HepG2 (cell line): ENCODE results near the gene CNPY1. TPM values are rescaled to one million over a fixed set of nuclear protein-coding genes. Genes with fewer than 3 reads are reported as not detected.

Experiments used
- ATAC-seq: fragments of 200-7000 bp; cut with Tn5 transposase; 3 replicates; pipeline ENCODE4 v1.9.1; 2020; ENCODE audit warnings: mild to moderate bottlenecking, moderate library complexity
- BruUV-seq: library from RNA; stranded (reverse); fragments of 400-500 nt; replicated peaks from 2 replicates; lab custom pipeline; 2021; lab: Mats Ljungman, UMichigan
- CTCF ChIA-PET: fragments of 300-600 bp; formaldehyde crosslinking; extraction: SDS; loops from one replicate; lab custom pipeline; 2021; ENCODE audit warnings: low total read pairs, inconsistent platforms, low intra/inter-chr PET ratio; lab: Yijun Ruan, JAX
- POLR2A ChIA-PET: fragments of 350-600 bp; sonication (Branson Sonifier 250); formaldehyde crosslinking; loops from one replicate; lab custom pipeline; 2020; ENCODE audit warnings: antibody characterized with exemption, inconsistent platforms; lab: Yijun Ruan, JAX
- DNase-seq: peaks from one replicate; pipeline ENCODE4 v3.0.0-alpha.2; 2015; ENCODE audit warnings: low spot score
- FAIRE-seq: peaks from 3 replicates; lab custom pipeline; 2011; peaks lifted over from hg19 to GRCh38; lab: Jason Lieb, UNC
- H2AFZ ChIP-seq: one replicate; pipeline ENCODE4 v1.6.1; 2011; ENCODE audit warnings: low read length, inconsistent platforms
- H3K27ac ChIP-seq: fragments of 300-600 bp; 3 replicates; pipeline ENCODE4 v1.8.0; 2011; ENCODE audit warnings: mixed run types, mild to moderate bottlenecking, mixed read lengths, low read length, inconsistent platforms; ENCODE audit not compliant: insufficient read depth; ENCODE audit errors: extremely low read length
- H3K27me3 ChIP-seq, 2 experiments: fragments of 200-600 bp in 1 of 2; 2 replicates in 1 of 2; 3 replicates in 1 of 2; pipeline versions ENCODE4 v1.6.0 to v1.8.0; 2011; ENCODE audit warnings: low read length in 2 of 2, mild to moderate bottlenecking in 2 of 2, moderate library complexity in 2 of 2, inconsistent platforms in 1 of 2; ENCODE audit not compliant: insufficient read depth in 2 of 2, control insufficient read depth in 1 of 2
- H3K36me3 ChIP-seq, 2 experiments: fragments of 200-600 bp in 1 of 2; replicated peaks in 1 of 2; 2 replicates in 1 of 2; 3 replicates in 1 of 2; pipeline versions ENCODE4 v1.5.1 to v1.8.0; 2011; ENCODE audit warnings: low read length in 2 of 2, inconsistent platforms in 1 of 2; ENCODE audit not compliant: insufficient read depth in 2 of 2, control insufficient read depth in 1 of 2
- H3K4me1 ChIP-seq: 2 replicates; pipeline ENCODE4 v1.5.1; 2012; ENCODE audit warnings: low read length, inconsistent platforms; ENCODE audit not compliant: insufficient read depth
- H3K4me2 ChIP-seq: 2 replicates; pipeline ENCODE4 v1.6.0; 2011; ENCODE audit warnings: low read depth, low read length, inconsistent platforms
- H3K4me3 ChIP-seq, 3 experiments: fragments of 200-600 bp in 1 of 3; sonication (generic), shearing (Covaris generic) in 1 of 3; replicated peaks in 1 of 3; 2 replicates each; pipeline ENCODE4 v1.5.1; 2011 to 2016; ENCODE audit warnings: low read length in 3 of 3, inconsistent platforms in 2 of 3, low read depth in 2 of 3, mild to moderate bottlenecking in 2 of 3, control low read depth in 1 of 3, mixed read lengths in 1 of 3; ENCODE audit not compliant: insufficient read depth in 1 of 3
- H3K79me2 ChIP-seq: one replicate; pipeline ENCODE4 v1.6.1; 2011; ENCODE audit warnings: low read length, inconsistent platforms; ENCODE audit not compliant: insufficient read depth
- H3K9ac ChIP-seq: 2 replicates; pipeline ENCODE4 v1.6.0; 2011; ENCODE audit warnings: mild to moderate bottlenecking, low read depth, low read length, inconsistent platforms; ENCODE audit not compliant: insufficient read depth
- H3K9me3 ChIP-seq: 2 replicates; pipeline ENCODE4 v1.5.1; 2012; ENCODE audit warnings: mild to moderate bottlenecking, low read length
- H4K20me1 ChIP-seq: 2 replicates; pipeline ENCODE4 v1.6.0; 2011; ENCODE audit warnings: inconsistent platforms, mild to moderate bottlenecking, low read length, moderate library complexity; ENCODE audit not compliant: insufficient read depth
- CBX1 ChIP-seq: IDR thresholded peaks from one replicate; pipeline ENCODE4 v1.6.1; 2016; ENCODE audit warnings: antibody characterized with exemption, low read depth
- NR2F2 ChIP-seq: IDR thresholded peaks from 2 replicates; pipeline ENCODE4 v1.6.1; 2012; ENCODE audit warnings: low read depth, inconsistent platforms, borderline replicate concordance
- POGK ChIP-seq: sonication (generic); formaldehyde crosslinking; conservative IDR thresholded peaks from 2 replicates; pipeline ENCODE4 v1.8.0; 2022; ENCODE audit warnings: mild to moderate bottlenecking, moderate library complexity, missing genetic modification reagents
- RBFOX2 ChIP-seq: fragments of 200-400 bp; formaldehyde crosslinking; IDR thresholded peaks from 2 replicates; pipeline ENCODE4 v1.6.1; 2017; ENCODE audit warnings: low read depth, mild to moderate bottlenecking, low read length
- SMAD3 ChIP-seq: sonication (generic); formaldehyde crosslinking; IDR thresholded peaks from 2 replicates; pipeline ENCODE4 v1.4.0; 2020; ENCODE audit warnings: missing genetic modification reagents
- SP2 ChIP-seq: sonication (generic); formaldehyde crosslinking; IDR thresholded peaks from 2 replicates; pipeline ENCODE4 v1.5.1; 2020; ENCODE audit warnings: mild to moderate bottlenecking, missing genetic modification reagents
- ZBTB14 ChIP-seq: sonication (generic); formaldehyde crosslinking; IDR thresholded peaks from 2 replicates; pipeline ENCODE4 v1.4.0; 2020; ENCODE audit warnings: missing genetic modification reagents
- ZMAT5 ChIP-seq: sonication (generic); formaldehyde crosslinking; IDR thresholded peaks from 2 replicates; pipeline ENCODE4 v1.5.0; 2020; ENCODE audit warnings: mild to moderate bottlenecking, low read depth, missing genetic modification reagents, borderline replicate concordance
- ZNF296 ChIP-seq: sonication (generic); formaldehyde crosslinking; conservative IDR thresholded peaks from 2 replicates; pipeline ENCODE4 v1.5.0; 2020; ENCODE audit warnings: mild to moderate bottlenecking, missing genetic modification reagents
- ZNF639 ChIP-seq: conservative IDR thresholded peaks from 2 replicates; pipeline ENCODE4 v1.6.1; 2018; ENCODE audit warnings: missing genetic modification reagents
- ZNF777 ChIP-seq: sonication (generic); formaldehyde crosslinking; IDR thresholded peaks from 2 replicates; pipeline ENCODE4 v1.4.0; 2020; ENCODE audit warnings: missing genetic modification reagents
- WGBS: methylation state at CpG from one replicate; pipeline ENCODE4 v1.1.6; 2017; ENCODE audit warnings: low lambda C conversion rate; 5-methylcytosine and 5-hydroxymethylcytosine counted together
- in situ Hi-C: cut with HindIII; loops from 2 replicates; pipeline ENCODE4 v1.10.0; 2017; ENCODE audit warnings: low pct_unique_long_range_greater_than_20kb; ENCODE audit not compliant: extremely low pct_ligation_motif_present
- intact Hi-C: fragments of 100-400 bp; cut with micrococcal nuclease; formaldehyde crosslinking; loops from one replicate; pipeline ENCODE4 v1.10.0; 2022; ENCODE audit not compliant: unreplicated experiment
- polyA plus RNA-seq, 8 experiments: library from polyadenylated mRNA; depleted of rRNA in 3 of 8; stranded (reverse) in 7 of 8; unstranded in 1 of 8; fragments of >200 nt; fragmentation: Illumina TruSeq in 4 of 8; extraction: Trizol in 4 of 8; gene quantifications; 2 replicates each; pipeline versions ENCODE4 v1.2.1 to v1.2.3, GENCODE V29; 2011 to 2016; ENCODE audit warnings: low read depth in 4 of 8, missing spikeins in 1 of 8, mixed read lengths in 1 of 8; ENCODE audit not compliant: insufficient read depth in 1 of 8
- total RNA-seq, 5 experiments: library from RNA; depleted of rRNA; stranded (reverse); fragments of >200 nt; fragmentation: Illumina TruSeq; extraction: Trizol; gene quantifications; 2 replicates each; pipeline ENCODE4 v1.2.3, GENCODE V29; 2016; ENCODE audit warnings: low read depth in 1 of 5

The CNPY1 gene
- total and polyA plus RNA-seq, 2 of the 13 experiments (the other 11 are each of a cell fraction or from before 2014, with no cell fraction given): not detected

- TF ChIP-seq POGK (no peak), ZNF777 (CRISPR knock-in tag) (no peak), SP2 (no peak), ZNF639 (no peak)
Measured at GRCh38 chr7:155557778-155558177, 11.4 kb upstream of the CNPY1 start (continued).

GRCh38 chr7:155556763-155557162 is 10.4 kb upstream of the CNPY1 start:
- Histone ChIP-seq H2AFZ (no peak overlapping the region), H3K27ac (no peak overlapping the region), H4K20me1 (no peaks in the 10 kb centered on the region), H3K4me2 (no peak overlapping the region), H3K4me1 (no peaks in the 10 kb centered on the region), H3K9me3 (no peaks in the 10 kb centered on the region), H3K79me2 (no peaks in the 10 kb centered on the region), H3K9ac (no peak overlapping the region), H3K27me3 (peaks cover 0 to 32% of the 10 kb centered on the region in 2 experiments; a peak in 4 of 5 replicates), H3K4me3 (no peak overlapping the region), H3K36me3 (no peaks in the 10 kb centered on the region)
- POLR2A ChIA-PET: no interaction called here
- 62% methylated on average over 9 of the region's 9 CpGs for WGBS
- TF ChIP-seq NR2F2 (no peak), SMAD3 (CRISPR knock-in tag) (no peak), CBX1 (no peak), ZMAT5 (CRISPR knock-in tag) (no peak), ZNF296 (no peak), ZBTB14 (CRISPR knock-in tag) (no peak), RBFOX2 (no peak)
- DNase-seq (no peak), ATAC-seq (no peak), FAIRE-seq (no peak)
- in situ Hi-C loops (no loop called here), intact Hi-C loops (no loop called here)
- CTCF ChIA-PET: no interaction called here
- no TSS peak for BruUV-seq
